Activated naive CD4-positive, alpha-beta T cell treated with anti-CD3 and anti-CD28 coated beads, Interleukin-2, amount 50 U/mL, for 72 hours (primary cell): Measurements from ENCODE around the gene KRTAP4-7. TPM values are rescaled to one million over a fixed set of nuclear protein-coding genes. Genes with fewer than 3 reads are reported as not detected.
"Not testable (repeated sequence)": the region's sequence is repeated elsewhere in the genome, so short reads cannot be mapped to it uniquely, and the experiment has no call there.

ENCODE experiments used
- ATAC-seq, 2 donors: fragments of 150-1000 bp; cut with Tn5 transposase; 2 replicates each; pipeline ENCODE4 v1.10.0; 2021; ENCODE audit warnings: mild to moderate bottlenecking in 2 of 2, moderate library complexity in 2 of 2
- DNase-seq, 2 donors: peaks; one replicate each; pipeline ENCODE4 v3.0.0; 2021 to 2022; ENCODE audit warnings: low spot score in 2 of 2
- H3K27ac Mint-ChIP-seq, 2 donors: one replicate each; pipeline ENCODE4 v1.8.0; 2022; ENCODE audit warnings: mild to moderate bottlenecking in 2 of 2, mixed read lengths in 2 of 2
- H3K36me3 Mint-ChIP-seq, 2 donors: one replicate each; pipeline ENCODE4 v1.8.0; 2022; ENCODE audit warnings: mixed read lengths in 2 of 2
- H3K9me3 Mint-ChIP-seq, 2 donors: one replicate each; pipeline ENCODE4 v1.8.0; 2022; ENCODE audit warnings: mixed read lengths in 2 of 2
- total RNA-seq, 2 donors: library from RNA; stranded (reverse); gene quantifications; one replicate each; pipeline ENCODE4 v1.2.3, GENCODE V29; 2022

The KRTAP4-7 gene
- total RNA-seq, 2 donors from 2014 or later: not detected

- Mint-ChIP-seq H3K36me3 (no peaks in the 10 kb centered on the region), H3K9me3 (no peaks in the 10 kb centered on the region), H3K27ac (no peak overlapping the region)
- ATAC-seq: no peak
- no peak for DNase-seq
These were observed 14.5 kb downstream of the KRTAP4-7 start for GRCh38 chr17:41098481-41098880.

DNA sequence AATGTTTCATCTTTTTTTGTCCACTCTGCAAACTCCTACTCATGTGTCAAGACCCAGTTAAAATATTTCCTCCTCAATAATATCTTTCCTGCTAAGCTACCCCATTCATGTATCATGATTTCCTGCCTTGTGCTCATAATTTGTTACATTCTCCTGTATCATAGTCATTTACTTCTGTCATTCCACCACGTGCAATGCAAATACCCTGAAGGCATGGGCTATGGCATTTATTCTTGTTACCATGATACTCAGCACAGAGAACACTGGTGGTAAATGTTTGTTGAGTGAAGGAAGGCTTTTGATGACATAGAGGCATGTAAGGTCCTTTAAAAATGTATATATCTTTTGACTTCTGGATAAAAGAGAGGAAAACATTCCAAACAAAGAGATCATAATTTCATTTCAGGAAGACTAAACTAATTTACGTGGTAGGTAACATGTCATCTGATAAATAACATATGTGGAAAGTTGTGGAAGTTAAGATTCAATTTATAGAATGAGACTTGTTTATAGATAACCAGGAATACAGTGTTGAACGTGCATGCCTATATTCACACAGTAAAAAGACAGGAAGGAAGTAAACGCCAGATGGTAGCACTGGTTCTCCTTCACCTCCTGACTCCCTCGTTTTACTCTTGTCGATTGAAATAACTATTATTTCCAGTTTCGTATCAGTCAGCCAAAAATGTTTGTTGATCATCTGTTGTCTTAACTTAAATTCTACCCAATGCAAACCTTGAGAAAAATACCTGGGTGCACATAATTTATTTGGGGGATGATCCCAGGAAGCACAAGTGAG is 15.9 kb downstream of the KRTAP4-7 start:
- DNase-seq, H3K27ac Mint-ChIP-seq, ATAC-seq, H3K9me3 Mint-ChIP-seq, H3K36me3 Mint-ChIP-seq: not testable (repeated sequence)

GRCh38 chr17:41101586-41102259 is 17.8 kb downstream of the KRTAP4-7 start, which contains the start of gene KRTAP4-16:
TSS of gene KRTAP4-16 (minus strand) at chr17:41102209. CDS start at chr17:41102209, 0 bp downstream.
- Mint-ChIP-seq H3K27ac (no peak within 1 kb of the TSS), H3K9me3 (no peaks in the 10 kb centered on the region), H3K36me3 (no peaks in the 10 kb centered on the region)
- no peak for ATAC-seq
- DNase-seq: no peak

GRCh38 chr17:41103896-41104295 is 19.9 kb downstream of the KRTAP4-7 start:
- Mint-ChIP-seq H3K9me3 (peaks cover 0 to 5% of the 10 kb centered on the region in 2 donors), H3K36me3 (no peaks in the 10 kb centered on the region), H3K27ac (no peak overlapping the region)
- no peak for DNase-seq
- no peak for ATAC-seq

DNA sequence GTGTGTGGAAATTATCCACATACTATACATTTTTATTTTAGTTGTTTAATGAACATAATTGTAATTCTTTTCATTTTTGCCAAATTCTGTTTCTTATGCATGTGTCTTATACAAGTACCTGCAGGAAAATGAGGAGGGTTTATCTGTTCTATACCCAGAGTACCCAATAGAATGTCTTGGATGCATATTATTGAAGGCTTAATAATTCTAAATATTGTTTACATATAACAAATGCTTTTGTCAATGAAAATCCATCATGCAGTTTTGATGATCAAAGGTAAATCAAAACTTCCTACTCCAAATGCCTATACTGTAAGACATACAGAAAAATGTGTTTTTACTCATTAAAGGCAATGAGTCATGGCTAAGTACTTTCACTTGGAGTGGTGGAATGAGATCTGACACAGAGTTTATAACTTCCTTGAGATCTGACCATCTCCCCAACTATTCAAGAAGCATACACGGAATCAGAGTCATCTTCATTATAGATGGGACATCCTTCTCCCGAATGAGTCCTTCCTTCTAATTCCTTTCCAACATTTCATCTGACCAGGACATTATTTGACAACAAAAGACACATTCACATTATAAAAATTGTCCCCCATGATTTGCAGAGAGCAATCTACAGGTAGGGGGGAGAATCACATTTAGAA is 20.6 kb downstream of the KRTAP4-7 start:
- H3K27ac Mint-ChIP-seq, H3K36me3 Mint-ChIP-seq, DNase-seq, H3K9me3 Mint-ChIP-seq: not testable (repeated sequence)
- peak; percentile 51 to 89 for ATAC-seq

DNA sequence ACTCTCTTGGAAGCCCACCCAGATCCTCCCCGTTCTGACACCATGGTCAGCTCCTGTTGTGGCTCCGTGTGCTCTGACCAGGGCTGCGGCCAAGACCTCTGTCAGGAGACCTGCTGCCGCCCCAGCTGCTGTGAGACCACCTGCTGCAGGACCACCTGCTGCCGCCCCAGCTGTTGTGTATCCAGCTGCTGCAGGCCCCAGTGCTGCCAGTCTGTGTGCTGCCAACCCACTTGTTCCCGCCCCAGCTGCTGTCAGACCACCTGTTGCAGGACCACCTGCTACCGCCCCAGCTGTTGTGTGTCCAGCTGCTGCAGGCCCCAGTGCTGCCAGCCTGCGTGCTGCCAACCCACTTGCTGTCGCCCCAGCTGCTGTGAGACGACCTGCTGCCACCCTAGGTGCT is 21.4 kb downstream of the KRTAP4-7 start, which contains the start of gene KRTAP4-9:
Gene KRTAP4-9, plus strand, starts transcription at position 43 of the 400 bp plus-strand sequence. Its CDS starts 0 bp downstream, at position 43.
- not testable (repeated sequence) for ATAC-seq, H3K9me3 Mint-ChIP-seq, DNase-seq, H3K36me3 Mint-ChIP-seq
- H3K27ac Mint-ChIP-seq: peak within 1 kb of the TSS in 1 of 2 donors; percentile 82

GRCh38 chr17:41107941-41108450 is 24.0 kb downstream of the KRTAP4-7 start:
- no peak overlapping the region for H3K27ac Mint-ChIP-seq
- peaks cover 0 to 9% of the 10 kb centered on the region in 2 donors for H3K36me3 Mint-ChIP-seq
- ATAC-seq (no peak), DNase-seq (no peak)
- peaks cover 4 to 12% of the 10 kb centered on the region in 2 donors for H3K9me3 Mint-ChIP-seq

GRCh38 chr17:41108728-41109386 is 24.9 kb downstream of the KRTAP4-7 start:
- not testable (repeated sequence) for ATAC-seq, H3K27ac Mint-ChIP-seq, DNase-seq, H3K36me3 Mint-ChIP-seq
- H3K9me3 Mint-ChIP-seq: peaks cover 4 to 12% of the 10 kb centered on the region in 2 donors

GRCh38 chr17:41111151-41111885 is 27.4 kb downstream of the KRTAP4-7 start:
- ATAC-seq: no peak
- H3K36me3 Mint-ChIP-seq: peaks cover 0 to 9% of the 10 kb centered on the region in 2 donors
- H3K27ac Mint-ChIP-seq: no peak overlapping the region
- no peak for DNase-seq
- H3K9me3 Mint-ChIP-seq: peaks cover 4 to 12% of the 10 kb centered on the region in 2 donors

GRCh38 chr17:41116297-41116696 is 32.3 kb downstream of the KRTAP4-7 start:
- Mint-ChIP-seq H3K36me3 (peaks cover 0 to 8% of the 10 kb centered on the region in 2 donors), H3K27ac (no peak overlapping the region), H3K9me3 (peaks cover 4 to 6% of the 10 kb centered on the region in 2 donors)
- DNase-seq: no peak
- ATAC-seq: no peak

GRCh38 chr17:41117846-41118386 is 34.0 kb downstream of the KRTAP4-7 start, which contains the start of gene KRTAP4-11:
TSS of gene KRTAP4-11 (minus strand) at chr17:41118373. CDS start at chr17:41118315, 58 bp downstream.
- Mint-ChIP-seq H3K27ac (peak within 1 kb of the TSS in 1 of 2 donors; percentile 8), H3K9me3 (peaks cover 4 to 10% of the 10 kb centered on the region in 2 donors)
- not testable (repeated sequence) for DNase-seq, ATAC-seq, H3K36me3 Mint-ChIP-seq

DNA sequence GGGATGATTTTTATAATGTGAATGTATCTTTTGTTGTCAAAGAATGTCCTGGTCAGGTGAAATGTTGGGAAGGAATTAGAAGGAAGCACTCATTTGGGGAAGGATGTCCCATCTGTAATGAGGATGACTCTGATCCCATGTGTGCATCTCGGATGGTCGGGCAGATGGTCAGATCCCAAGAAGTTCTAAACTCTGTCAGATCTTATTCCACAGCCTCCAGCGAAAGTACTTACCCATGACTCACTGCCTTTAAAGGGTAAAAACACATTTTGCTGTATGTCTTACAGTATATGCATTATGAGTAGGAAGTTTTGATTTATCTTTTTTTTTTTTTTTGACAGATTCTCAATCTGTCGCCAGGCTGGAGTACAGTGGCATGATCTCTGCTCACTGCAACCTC is 34.8 kb downstream of the KRTAP4-7 start:
- H3K9me3 Mint-ChIP-seq: peaks cover 8 to 10% of the 10 kb centered on the region in 2 donors
- no peak for ATAC-seq
- no peak for DNase-seq
- H3K36me3 Mint-ChIP-seq: peaks cover 0 to 9% of the 10 kb centered on the region in 2 donors
- no peak overlapping the region for H3K27ac Mint-ChIP-seq

GRCh38 chr17:41119696-41120690 is 36.0 kb downstream of the KRTAP4-7 start:
- not testable (repeated sequence) for ATAC-seq, DNase-seq, H3K36me3 Mint-ChIP-seq
- Mint-ChIP-seq H3K27ac (peak overlapping the region in 1 of 2 donors; percentile 81), H3K9me3 (peaks cover 8 to 10% of the 10 kb centered on the region in 2 donors)

- Mint-ChIP-seq H3K9me3 (peaks cover 10 to 12% of the 10 kb centered on the region in 2 donors), H3K27ac (no peak overlapping the region), H3K36me3 (peaks cover 0 to 9% of the 10 kb centered on the region in 2 donors)
- no peak for DNase-seq
- no peak for ATAC-seq
These were observed 37.8 kb downstream of the KRTAP4-7 start for GRCh38 chr17:41121742-41122141.
